ENCODE data around the gene ACP7.

Gene ACP7

GRCh38 chr19:39146686-39147450 lies 62.7 kb downstream of the ACP7 start:
- no peak for DNase-seq

GRCh38 chr19:39147480-39147879 lies 63.3 kb downstream of the ACP7 start:
- DNase-seq: no peak

DNA sequence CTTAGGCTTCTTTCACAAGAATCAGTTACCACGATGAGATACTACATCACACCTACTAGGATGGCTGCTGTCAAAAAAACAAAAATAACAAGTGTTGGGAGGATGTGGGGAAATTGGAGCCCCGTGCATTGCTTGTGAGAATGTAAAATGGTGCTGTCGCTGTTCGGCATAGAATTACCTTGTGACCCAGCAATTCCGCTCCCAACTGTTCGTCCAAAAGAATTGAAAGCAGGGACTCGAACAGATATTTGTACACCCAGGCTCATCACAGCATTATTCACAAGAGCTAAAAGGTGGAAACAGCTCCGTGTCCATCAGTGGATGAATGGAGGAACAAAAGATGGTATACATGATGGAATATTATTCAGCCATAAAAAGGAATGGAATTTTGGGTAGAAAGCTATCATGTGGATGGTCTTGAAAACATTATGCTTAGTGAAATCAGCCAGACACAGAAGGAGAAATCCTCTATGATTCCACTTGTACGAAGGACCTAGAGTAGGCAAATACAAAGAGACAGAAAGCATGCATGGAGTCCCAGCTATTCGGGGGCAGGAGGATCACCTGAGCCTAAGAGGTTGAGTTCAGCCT lies 64.9 kb downstream of the ACP7 start:
- DNase-seq: no peak

- no peak for DNase-seq
Observed at GRCh38 chr19:39150235-39150634, 66.1 kb downstream of the ACP7 start.

- no peak for DNase-seq
Observed at GRCh38 chr19:39150807-39151600, 66.8 kb downstream of the ACP7 start.

- DNase-seq: no peak
Observed at GRCh38 chr19:39152066-39152465, 67.9 kb downstream of the ACP7 start.

- DNase-seq: no peak
Observed at GRCh38 chr19:39154100-39154628, 70.0 kb downstream of the ACP7 start.

GRCh38 chr19:39154629-39155100 lies 70.5 kb downstream of the ACP7 start:
- DNase-seq: no peak

DNA sequence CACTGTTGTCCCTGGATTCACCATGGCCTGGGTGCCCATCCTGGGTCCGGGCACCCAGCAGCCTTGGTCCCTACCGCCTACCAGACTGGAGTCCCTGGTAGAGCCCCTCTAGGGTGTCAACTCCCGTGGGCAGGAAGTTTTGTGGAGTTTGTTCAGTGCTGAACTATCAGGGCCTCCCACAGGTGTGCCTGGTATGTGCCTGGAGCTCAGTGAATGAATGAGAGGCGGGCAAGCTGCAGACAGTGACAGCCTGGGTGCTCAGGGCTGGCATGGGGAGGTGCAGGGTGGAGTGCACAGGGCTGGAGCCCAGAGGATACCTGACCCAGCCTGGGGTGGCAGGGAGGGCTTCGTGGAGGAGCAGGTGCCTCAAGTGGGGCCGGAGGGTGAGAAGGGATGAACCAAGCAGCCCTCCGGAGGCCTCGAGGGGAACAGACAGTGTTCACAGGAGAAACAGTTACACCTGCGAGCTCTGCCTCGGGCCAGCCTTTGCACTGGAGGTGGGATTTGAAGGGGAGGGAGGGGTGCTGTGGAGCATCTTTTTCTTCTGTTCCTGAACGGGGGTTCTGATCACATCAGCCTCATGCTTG lies 71.0 kb downstream of the ACP7 start:
- DNase-seq: no peak

DNA sequence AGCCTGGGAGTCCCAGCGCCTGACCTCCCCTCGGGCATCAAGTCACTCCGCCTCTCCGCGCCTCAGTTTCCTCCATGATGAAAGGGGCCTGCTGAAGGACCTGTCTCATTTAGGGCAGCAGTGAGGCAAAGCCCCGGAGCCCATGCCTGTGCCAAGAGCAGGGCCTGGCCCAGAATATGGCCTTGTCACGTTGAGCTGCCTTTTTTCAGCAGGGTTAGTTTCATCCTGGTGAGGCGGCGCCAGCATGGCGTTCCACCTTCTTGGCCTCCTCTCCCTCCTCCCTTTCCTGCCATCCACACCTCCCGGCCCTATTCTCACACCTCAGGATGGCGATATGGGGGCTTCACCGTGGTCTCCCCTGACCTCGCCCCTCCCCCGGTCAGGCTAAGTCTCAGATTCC lies 71.6 kb downstream of the ACP7 start:
- no peak for DNase-seq

DNA sequence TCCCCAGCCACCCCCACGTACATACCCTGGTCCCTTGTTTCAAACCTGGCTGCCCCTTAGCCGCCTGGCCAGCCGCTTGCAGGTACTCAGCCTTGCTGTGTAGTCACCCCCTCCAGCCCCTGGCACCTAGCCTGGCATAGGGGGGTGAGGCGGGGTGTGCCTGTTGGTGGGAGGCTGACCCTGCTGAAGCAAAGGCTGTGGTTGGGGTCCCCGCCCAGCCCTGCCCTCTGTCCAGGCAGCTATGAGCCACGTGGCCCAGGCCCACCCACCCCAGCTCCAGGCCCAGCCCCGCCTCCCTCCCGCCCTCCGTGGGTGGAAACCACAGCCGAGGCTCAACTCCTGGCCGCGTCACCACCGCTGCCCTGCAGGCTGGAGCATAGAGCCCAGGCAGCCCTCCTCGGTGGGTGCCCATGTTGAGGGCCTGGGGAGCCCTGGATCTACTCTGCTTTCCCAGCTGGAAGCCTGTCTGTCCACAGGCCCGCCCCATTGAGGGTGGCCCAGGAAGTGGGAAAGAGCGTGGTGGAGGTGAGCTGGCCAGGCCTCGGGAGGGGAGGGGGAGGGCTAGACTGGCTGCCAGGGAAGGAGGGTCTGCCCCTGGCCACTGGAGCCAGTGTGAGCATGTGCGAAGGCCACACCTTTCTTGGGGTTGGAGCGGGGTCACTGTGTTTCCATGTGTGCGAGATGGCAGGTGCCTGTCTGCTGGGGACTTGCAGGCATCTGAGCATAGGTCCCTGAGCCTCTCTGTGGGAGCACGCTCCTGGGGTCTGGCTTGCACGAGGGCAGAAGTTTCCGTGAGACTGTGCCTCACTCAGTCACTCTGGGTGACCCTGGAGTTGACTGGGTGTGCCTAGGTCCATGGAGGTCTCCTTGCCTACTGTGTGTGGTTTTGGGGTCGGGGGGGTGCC lies 72.4 kb downstream of the ACP7 start:
- no peak for DNase-seq

DNA sequence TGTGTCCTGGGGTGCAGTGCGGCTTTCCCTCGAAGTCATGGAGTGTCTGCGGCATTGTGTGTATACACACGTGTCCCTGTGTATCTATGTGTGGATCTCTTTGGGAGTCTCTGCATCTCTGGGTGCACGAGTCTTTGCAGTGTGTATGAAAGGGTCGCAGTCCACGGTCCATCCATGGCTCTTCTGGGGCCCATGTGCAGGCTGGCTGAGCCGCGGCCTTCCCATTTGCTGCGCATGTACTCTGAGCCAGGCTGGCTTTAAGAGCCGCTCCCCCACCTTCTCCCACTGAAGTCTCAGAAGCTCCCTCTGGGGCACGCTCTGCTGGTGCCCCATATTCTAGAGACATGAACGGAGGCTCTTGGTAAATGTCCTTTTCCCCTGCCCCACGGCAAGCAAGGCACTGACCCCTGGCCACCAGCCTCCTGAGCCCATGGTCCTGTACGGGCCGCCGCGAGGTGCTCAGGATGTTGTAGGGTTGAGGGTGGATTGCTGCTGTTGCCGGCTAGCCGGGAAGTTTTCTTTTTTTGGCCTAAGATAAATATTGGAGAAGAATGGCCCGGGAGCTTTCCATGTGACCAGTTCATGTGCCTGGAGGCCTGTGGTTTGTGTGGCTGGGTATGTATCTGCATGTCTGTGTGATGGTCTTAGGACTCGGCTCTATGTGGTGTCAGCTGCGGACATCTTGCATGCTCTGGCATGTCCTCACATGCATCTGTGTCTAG lies 73.3 kb downstream of the ACP7 start:
- no peak for DNase-seq

DNA sequence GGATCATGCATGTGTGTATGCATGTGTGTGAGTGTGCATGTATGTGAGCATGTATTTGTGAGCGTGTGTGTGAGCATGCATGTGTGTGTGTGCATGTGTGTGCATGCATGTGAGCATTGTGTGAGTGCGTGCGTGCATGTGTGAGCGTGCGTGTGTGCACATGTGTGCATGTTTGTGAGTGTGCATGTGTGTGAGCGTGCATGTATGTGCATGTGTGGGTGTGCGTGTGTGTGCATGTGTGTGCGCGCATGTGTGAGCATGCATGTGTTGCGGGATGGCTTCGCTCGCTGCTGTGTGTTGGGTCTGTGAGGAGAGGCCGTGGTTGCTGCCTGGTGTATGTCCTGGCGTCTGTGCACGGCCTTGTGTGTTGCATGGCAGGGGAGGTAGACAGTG lies 73.8 kb downstream of the ACP7 start:
- DNase-seq: no peak

GRCh38 chr19:39158646-39159260 lies 74.6 kb downstream of the ACP7 start:
- no peak for DNase-seq

DNA sequence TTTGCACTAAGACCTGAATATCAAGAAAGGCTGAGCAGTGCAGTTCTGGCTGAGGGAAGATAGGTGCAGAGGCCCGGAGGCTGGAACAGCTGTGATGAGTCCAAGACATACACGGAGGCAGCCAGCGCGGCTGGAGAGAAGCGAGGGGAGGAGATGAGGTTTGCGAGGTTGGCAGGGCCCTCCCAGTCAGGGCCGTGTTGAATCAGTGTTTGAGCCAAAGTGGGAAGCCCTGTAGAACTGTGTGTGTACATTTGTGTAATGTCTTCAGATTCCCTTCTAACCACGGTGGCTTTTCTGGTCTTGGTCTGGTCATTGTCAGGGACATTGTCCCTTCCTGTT lies 76.3 kb downstream of the ACP7 start:
- DNase-seq: no peak
